ACC112 (cell line): ENCODE measurements around the gene PCDHGA9.
"Not testable (repeated sequence)": the region's sequence is repeated elsewhere in the genome, so short reads cannot be mapped to it uniquely, and the experiment has no call there.

Experiments
- H2AFZ ChIP-seq: fragments of 200-600 bp; sonication (generic); one replicate; pipeline ENCODE4 v1.6.0; 2017; ENCODE audit warnings: antibody characterized with exemption, low read length; ENCODE audit not compliant: unreplicated experiment
- H3K27ac ChIP-seq: fragments of 200-600 bp; sonication (generic); 2 replicates; pipeline ENCODE4 v1.5.1; 2014; ENCODE audit warnings: low read depth, mild to moderate bottlenecking, antibody characterized with exemption, low read length, moderate library complexity
- H3K27me3 ChIP-seq: fragments of 200-600 bp; sonication (generic); 2 replicates; pipeline ENCODE4 v1.6.1; 2014; ENCODE audit warnings: mild to moderate bottlenecking, antibody characterized with exemption, low read length, moderate library complexity, mixed read lengths; ENCODE audit not compliant: insufficient read depth
- H3K36me3 ChIP-seq: fragments of 200-600 bp; sonication (generic); 2 replicates; pipeline ENCODE4 v1.6.1; 2016; ENCODE audit warnings: mild to moderate bottlenecking, antibody characterized with exemption, low read length, moderate library complexity, mixed read lengths; ENCODE audit not compliant: insufficient read depth
- H3K4me1 ChIP-seq: fragments of 200-600 bp; sonication (generic); one replicate; pipeline ENCODE4 v1.6.1; 2016; ENCODE audit warnings: low read length, mixed read lengths; ENCODE audit not compliant: insufficient read depth, unreplicated experiment, control insufficient read depth
- H3K4me3 ChIP-seq: fragments of 200-600 bp; sonication (generic); 2 replicates; pipeline ENCODE4 v1.5.1; 2014; ENCODE audit warnings: mild to moderate bottlenecking, low read depth, low read length
- H3K79me2 ChIP-seq: fragments of 200-600 bp; sonication (generic); one replicate; pipeline ENCODE4 v1.6.0; 2016; ENCODE audit warnings: low read length; ENCODE audit not compliant: control insufficient read depth, unreplicated experiment, insufficient read depth

PCDHGA9 gene

GRCh38 chr5:141417494-141418172, 15.1 kb downstream of the PCDHGA9 start, which contains the start of gene PCDHGB7:
Gene PCDHGB7, plus strand, starts transcription at chr5:141417677. Its CDS starts 183 bp downstream, at chr5:141417860.
- not testable (repeated sequence) for H3K4me1 ChIP-seq, H3K79me2 ChIP-seq, H3K27ac ChIP-seq, H3K36me3 ChIP-seq
- Histone ChIP-seq H3K27me3 (peaks cover 54% of the 10 kb centered on the region), H2AFZ (peak within 1 kb of the TSS; percentile 73), H3K4me3 (peak within 1 kb of the TSS; percentile 77)

GRCh38 chr5:141419074-141419880, 16.7 kb downstream of the PCDHGA9 start:
- no peaks in the 10 kb centered on the region for H3K4me1 ChIP-seq
- no peaks in the 10 kb centered on the region for H3K36me3 ChIP-seq
- no peaks in the 10 kb centered on the region for H3K79me2 ChIP-seq
- peaks cover 62% of the 10 kb centered on the region for H3K27me3 ChIP-seq
- no peak overlapping the region for H3K27ac ChIP-seq
- no peak overlapping the region for H2AFZ ChIP-seq
- no peak overlapping the region for H3K4me3 ChIP-seq

- peak within 1 kb of the TSS; percentile 92 for H2AFZ ChIP-seq
These were observed 18.4 kb downstream of the PCDHGA9 start, which contains the start of gene PCDHGA11 for GRCh38 chr5:141420855-141421488. Gene PCDHGA11, plus strand, starts transcription at chr5:141421051. Its CDS starts 177 bp downstream, at chr5:141421228.

GRCh38 chr5:141421489-141421855, 18.9 kb downstream of the PCDHGA9 start:
- no peaks in the 10 kb centered on the region for H3K4me1 ChIP-seq
- H3K36me3 ChIP-seq, result no peaks in the 10 kb centered on the region
- H3K27ac ChIP-seq, result no peak overlapping the region
- peak overlapping the region; percentile 85 for H3K4me3 ChIP-seq
- no peaks in the 10 kb centered on the region for H3K79me2 ChIP-seq
- peaks cover 79% of the 10 kb centered on the region for H3K27me3 ChIP-seq
- peak overlapping the region; percentile 92 for H2AFZ ChIP-seq

More at GRCh38 chr5:141420855-141421488, 18.4 kb downstream of the PCDHGA9 start, which contains the start of gene PCDHGA11:
- Histone ChIP-seq H3K4me3 (peak within 1 kb of the TSS; percentile 85), H3K79me2 (no peaks in the 10 kb centered on the region), H3K27me3 (peaks cover 74% of the 10 kb centered on the region), H3K36me3 (no peaks in the 10 kb centered on the region), H3K4me1 (no peaks in the 10 kb centered on the region), H3K27ac (no peak within 1 kb of the TSS)

GRCh38 chr5:141422742-141423291, 20.2 kb downstream of the PCDHGA9 start:
- Histone ChIP-seq H3K79me2 (no peaks in the 10 kb centered on the region), H3K27ac (no peak overlapping the region), H3K36me3 (no peaks in the 10 kb centered on the region), H3K4me1 (no peaks in the 10 kb centered on the region), H3K27me3 (peaks cover 81% of the 10 kb centered on the region), H3K4me3 (no peak overlapping the region), H2AFZ (no peak overlapping the region)

GRCh38 chr5:141427783-141428426, 25.3 kb downstream of the PCDHGA9 start:
- Histone ChIP-seq H3K27me3 (peaks cover 48% of the 10 kb centered on the region; the same call in 1 of the 2 replicates), H3K27ac (no peak overlapping the region), H3K4me3 (no peak overlapping the region), H3K79me2 (no peaks in the 10 kb centered on the region), H2AFZ (no peak overlapping the region), H3K4me1 (no peaks in the 10 kb centered on the region), H3K36me3 (no peaks in the 10 kb centered on the region)

GRCh38 chr5:141430332-141431113, 27.9 kb downstream of the PCDHGA9 start, which contains the start of gene PCDHGA12:
Gene PCDHGA12, plus strand, starts transcription at chr5:141430507. Its CDS starts 253 bp downstream, at chr5:141430760.
- no peaks in the 10 kb centered on the region for H3K4me1 ChIP-seq
- no peak within 1 kb of the TSS for H3K27ac ChIP-seq
- no peaks in the 10 kb centered on the region for H3K36me3 ChIP-seq
- H3K4me3 ChIP-seq, result peak within 1 kb of the TSS; percentile 70
- H3K79me2 ChIP-seq, result no peaks in the 10 kb centered on the region
- H3K27me3 ChIP-seq, result peaks cover 22% of the 10 kb centered on the region; the same call in 1 of the 2 replicates
- peak within 1 kb of the TSS; percentile 13 for H2AFZ ChIP-seq

GRCh38 chr5:141431286-141431685, 28.7 kb downstream of the PCDHGA9 start:
- H3K36me3 ChIP-seq, result no peaks in the 10 kb centered on the region
- H3K4me3 ChIP-seq, result peak overlapping the region; percentile 70
- no peaks in the 10 kb centered on the region for H3K4me1 ChIP-seq
- no peaks in the 10 kb centered on the region for H3K79me2 ChIP-seq
- peak overlapping the region; percentile 13 for H2AFZ ChIP-seq
- no peak overlapping the region for H3K27ac ChIP-seq
- peaks cover 14% of the 10 kb centered on the region; the same call in 1 of the 2 replicates for H3K27me3 ChIP-seq

GRCh38 chr5:141432308-141432707, 29.7 kb downstream of the PCDHGA9 start:
- not testable (repeated sequence) for H2AFZ ChIP-seq, H3K36me3 ChIP-seq, H3K79me2 ChIP-seq, H3K4me1 ChIP-seq, H3K27ac ChIP-seq
- 0 out of 2 replicates have a peak overlapping the region, but pooled peaks have one; percentile 70 for H3K4me3 ChIP-seq
- peaks cover 10% of the 10 kb centered on the region; the same call in 1 of the 2 replicates for H3K27me3 ChIP-seq
